AG20443 (cell line): ENCODE results near the gene SH3TC1.
A peak's percentile ranks its signal among the peaks of the same experiment; 100 is the strongest.

Experiments
- DNase-seq: peaks from one replicate; pipeline ENCODE4 v3.0.0; 2012; ENCODE audit warnings: low spot score, mixed read lengths

Gene SH3TC1

GRCh38 chr4:8277356-8278008 lies 78.4 kb downstream of the SH3TC1 start:
- DNase-seq: no peak

- DNase-seq: no peak
Measured at GRCh38 chr4:8278009-8278395, 78.9 kb downstream of the SH3TC1 start.

- DNase-seq: peak; percentile 92
Measured at GRCh38 chr4:8278421-8279287, 79.6 kb downstream of the SH3TC1 start.

- no peak for DNase-seq
Measured at GRCh38 chr4:8279321-8280157, 80.4 kb downstream of the SH3TC1 start.

GRCh38 chr4:8280158-8280875 lies 81.2 kb downstream of the SH3TC1 start:
- no peak for DNase-seq

GRCh38 chr4:8280876-8281440 lies 81.9 kb downstream of the SH3TC1 start:
- no peak for DNase-seq

- peak; percentile 84 for DNase-seq
Measured at GRCh38 chr4:8281519-8282133, 82.5 kb downstream of the SH3TC1 start.

- no peak for DNase-seq
Measured at GRCh38 chr4:8282134-8282641, 83.1 kb downstream of the SH3TC1 start.

- no peak for DNase-seq
Measured at GRCh38 chr4:8282742-8283141, 83.7 kb downstream of the SH3TC1 start.

- DNase-seq: no peak
Measured at GRCh38 chr4:8283161-8283560, 84.1 kb downstream of the SH3TC1 start.

GRCh38 chr4:8283631-8284121 lies 84.6 kb downstream of the SH3TC1 start:
- no peak for DNase-seq

- no peak for DNase-seq
Measured at GRCh38 chr4:8284391-8284790, 85.3 kb downstream of the SH3TC1 start.

- DNase-seq: no peak
Measured at GRCh38 chr4:8285143-8285975, 86.3 kb downstream of the SH3TC1 start.

GRCh38 chr4:8285976-8286718 lies 87.1 kb downstream of the SH3TC1 start:
- DNase-seq: no peak

GRCh38 chr4:8286719-8287342 lies 87.7 kb downstream of the SH3TC1 start:
- DNase-seq: no peak

- no peak for DNase-seq
Measured at GRCh38 chr4:8287343-8288280, 88.5 kb downstream of the SH3TC1 start.

- no peak for DNase-seq
Measured at GRCh38 chr4:8289151-8289750, 90.2 kb downstream of the SH3TC1 start.
